ENCODE measurements around the gene RAD23A.
"Not testable (repeated sequence)": the region's sequence is repeated elsewhere in the genome, so short reads cannot be mapped to it uniquely, and the experiment has no call there.

Gene RAD23A

DNA sequence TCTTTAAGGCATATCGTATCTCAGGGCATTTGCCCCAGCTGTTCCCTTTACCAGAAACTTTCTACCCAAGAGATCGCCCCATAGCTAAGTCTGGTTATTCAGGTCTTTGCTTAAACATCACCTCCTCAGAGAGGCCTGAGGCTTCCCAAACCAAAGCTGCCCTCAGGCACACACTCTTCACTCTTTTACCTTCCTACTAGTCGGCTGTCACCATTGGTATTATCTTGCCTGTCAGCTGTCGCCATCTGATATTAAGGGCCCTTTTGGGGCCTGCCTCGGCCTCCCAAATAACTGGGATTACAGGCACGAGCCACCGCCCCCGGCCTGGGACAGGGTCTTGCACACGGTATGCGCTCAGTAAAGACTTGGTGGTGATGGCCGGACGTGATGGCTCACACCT is 10.3 kb downstream of the RAD23A start:
- DNase-seq: no peak

DNA sequence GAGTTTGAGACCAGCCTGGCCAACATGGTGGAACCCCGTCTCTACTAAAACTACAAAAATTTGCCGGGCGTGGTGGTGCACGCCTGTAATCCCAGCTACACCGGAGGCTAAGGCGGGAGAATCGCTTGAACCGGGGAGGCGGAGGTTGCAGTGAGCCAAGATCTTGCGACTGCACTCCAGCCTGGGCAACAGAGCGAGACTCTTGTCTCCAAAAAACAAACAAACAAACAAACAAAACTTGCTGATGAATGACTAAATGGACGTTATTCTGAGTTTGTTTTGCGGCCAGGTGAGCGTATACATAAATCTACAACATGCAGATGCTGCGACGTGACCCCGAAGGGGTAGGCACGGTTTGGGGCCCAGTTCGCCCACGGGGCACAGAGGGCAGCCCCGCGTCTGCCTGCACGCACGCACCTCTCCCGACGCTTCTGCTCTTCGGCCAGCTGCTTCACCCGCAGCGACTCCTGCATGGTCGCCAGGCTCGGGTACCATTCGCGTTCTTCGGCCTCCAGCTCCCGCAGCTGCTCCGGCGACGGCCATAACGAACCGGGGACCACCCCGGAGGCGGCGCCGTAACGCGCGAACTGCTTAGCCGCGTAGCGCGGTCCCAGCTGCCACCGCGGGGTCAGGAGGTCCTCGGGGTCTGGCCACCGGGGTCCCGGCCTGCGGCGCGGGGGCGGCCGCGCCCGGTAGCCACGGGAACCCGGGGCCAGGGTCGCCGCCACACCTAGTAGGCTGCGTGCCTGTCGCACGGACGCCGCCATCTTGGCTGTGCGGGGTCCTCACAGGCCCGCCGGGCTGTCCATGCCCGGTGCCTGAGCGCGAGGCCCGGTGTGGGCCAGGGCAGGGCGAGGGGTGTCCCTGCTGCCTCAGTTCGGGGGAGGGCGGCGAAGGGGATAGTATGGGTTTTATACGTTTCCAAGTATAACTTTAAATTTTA is 11.1 kb downstream of the RAD23A start, which contains the start of gene GADD45GIP1:
GADD45GIP1 (minus strand) TSS at position 778 of the 943 bp plus-strand sequence; CDS start at position 767, 11 bp downstream.
- DNase-seq: peak; percentile 87

DNA sequence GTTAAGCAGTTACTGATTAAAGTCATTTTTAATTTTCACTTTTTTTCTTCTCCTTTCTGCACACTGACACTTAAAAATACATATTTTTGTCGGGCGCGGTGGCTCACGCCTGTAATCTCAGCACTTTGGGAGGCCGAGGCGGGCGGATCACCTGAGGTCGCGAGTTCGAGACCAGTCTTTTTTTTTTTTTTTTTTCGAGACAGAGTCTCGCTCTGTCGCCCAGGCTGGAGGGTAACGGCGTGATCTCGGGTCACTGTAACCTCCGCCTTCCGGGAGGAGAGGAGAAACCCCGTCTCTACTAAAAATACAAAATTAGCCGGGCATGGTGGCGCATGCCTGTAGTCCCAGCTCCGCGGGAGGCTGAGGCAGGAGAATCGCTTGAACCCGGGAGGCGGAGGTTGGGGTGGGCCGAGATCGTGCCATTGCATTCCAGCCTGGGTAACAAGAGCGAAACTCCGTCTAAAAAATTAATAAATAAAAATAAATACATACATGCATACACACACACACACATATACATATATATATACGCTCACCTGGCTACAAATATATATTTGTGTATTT is 11.8 kb downstream of the RAD23A start:
- DNase-seq: not testable (repeated sequence)

- no peak for DNase-seq
Observed at GRCh38 chr19:12959481-12959880, 13.8 kb downstream of the RAD23A start.

- peak; percentile 86 for DNase-seq
Observed at GRCh38 chr19:12965017-12965811, 19.6 kb downstream of the RAD23A start.

GRCh38 chr19:12965812-12966135 is 20.1 kb downstream of the RAD23A start:
- no peak for DNase-seq

DNA sequence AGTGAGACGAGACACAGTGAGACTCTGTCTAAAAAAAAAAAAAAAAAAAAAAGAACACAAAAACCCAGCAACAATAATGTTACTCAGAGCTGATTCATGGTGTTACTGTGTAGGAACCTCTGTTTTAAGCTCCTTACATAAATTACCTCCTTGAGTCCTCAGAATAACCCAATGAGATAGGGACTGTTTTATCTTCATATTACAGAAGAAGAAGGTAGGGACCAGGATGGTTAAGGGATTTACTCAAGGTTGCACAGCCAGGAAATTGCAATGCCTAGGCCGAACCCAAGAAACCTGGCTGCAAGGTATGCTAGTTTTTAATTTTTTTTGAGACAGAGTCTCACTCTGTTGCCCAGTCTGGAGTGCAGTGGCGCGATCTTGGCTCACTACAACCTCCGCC is 22.2 kb downstream of the RAD23A start:
- DNase-seq: no peak

GRCh38 chr19:12969292-12969988 is 23.8 kb downstream of the RAD23A start, which contains the start of gene DAND5:
TSS of gene DAND5 (plus strand) at chr19:12969576. CDS start at chr19:12969661, 85 bp downstream.
- DNase-seq: no peak

DNA sequence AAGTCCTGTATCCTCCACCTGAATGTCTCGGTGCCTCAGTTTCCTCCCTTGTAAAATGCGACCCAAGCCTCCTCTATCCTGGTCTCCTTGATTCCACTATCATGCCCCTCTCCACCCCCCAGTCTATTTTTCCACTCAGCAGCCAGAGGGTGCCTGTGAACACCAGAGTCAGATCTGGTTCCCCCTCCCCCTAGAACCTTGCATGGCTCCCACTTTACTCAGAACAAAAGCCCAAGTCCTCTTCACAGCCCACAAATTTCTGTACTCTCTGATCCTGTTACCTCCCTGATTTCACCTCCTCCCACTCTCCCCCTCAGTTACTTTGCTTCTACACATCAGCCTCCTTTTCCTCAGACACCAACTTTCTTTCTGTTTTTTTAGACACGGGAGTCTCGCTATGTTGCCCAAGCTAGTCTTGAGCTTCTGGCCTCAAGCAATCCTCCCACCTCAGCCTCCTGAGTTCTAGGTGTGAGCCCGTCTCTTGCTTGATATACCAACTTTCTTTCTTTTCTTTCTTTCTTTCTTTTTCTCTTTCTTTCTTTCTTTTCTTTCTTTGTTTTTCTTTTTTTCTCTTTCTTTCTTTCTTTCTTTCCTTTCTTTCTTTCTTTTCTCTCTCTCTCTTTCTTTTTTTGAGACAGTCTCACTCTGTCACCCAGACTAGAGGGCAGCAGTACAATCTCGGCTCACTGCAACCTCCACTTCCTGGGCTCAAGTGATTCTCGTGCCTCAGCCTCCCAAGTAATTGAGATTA is 24.6 kb downstream of the RAD23A start:
- no peak for DNase-seq

- no peak for DNase-seq
Observed at GRCh38 chr19:12973236-12973635, 27.6 kb downstream of the RAD23A start.

- no peak for DNase-seq
Observed at GRCh38 chr19:12974301-12975220, 28.9 kb downstream of the RAD23A start.

GRCh38 chr19:12975221-12975741 is 29.6 kb downstream of the RAD23A start:
- no peak for DNase-seq

- DNase-seq: not testable (repeated sequence)
Observed at GRCh38 chr19:12976109-12976508, 30.4 kb downstream of the RAD23A start.

DNA sequence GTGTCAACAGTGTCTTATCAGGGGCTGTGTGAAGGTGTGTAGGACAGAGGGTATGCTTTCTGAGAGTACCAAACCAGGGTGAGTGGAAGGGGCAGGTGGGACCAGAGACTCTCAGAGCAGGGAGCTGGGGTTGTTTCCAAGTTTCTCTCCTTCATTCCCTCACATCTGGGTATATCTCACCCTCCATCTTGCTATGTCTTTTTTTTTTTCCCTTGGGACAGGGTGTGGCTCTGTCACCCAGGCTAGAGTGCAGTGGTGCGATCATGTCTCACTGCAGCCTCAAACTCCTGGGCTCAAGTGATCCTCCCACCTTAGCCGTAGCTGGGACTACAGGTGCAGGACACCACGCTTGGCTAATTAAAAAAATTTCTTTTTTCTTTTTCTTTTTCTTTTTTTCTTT is 34.3 kb downstream of the RAD23A start:
- DNase-seq: no peak

DNA sequence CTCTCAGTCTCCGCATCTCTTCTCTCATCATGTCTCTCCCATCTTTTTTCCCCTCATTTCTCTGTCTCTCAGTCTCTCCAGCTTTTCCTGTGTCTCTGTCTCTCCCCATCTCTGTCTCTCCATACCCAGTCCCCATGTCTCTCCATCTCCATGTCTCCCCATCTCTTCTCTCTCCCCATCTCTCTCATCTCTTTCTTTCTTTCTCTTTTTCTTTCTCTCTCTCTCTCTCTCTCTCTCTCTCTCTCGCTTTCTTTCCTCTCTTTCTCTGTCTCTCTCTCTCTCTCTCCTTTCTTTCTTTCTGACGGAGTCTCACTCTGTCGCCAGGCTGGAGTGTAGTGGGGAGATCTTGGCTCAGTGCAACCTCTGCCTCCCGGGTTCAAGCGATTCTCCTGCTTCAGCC is 37.0 kb downstream of the RAD23A start:
- no peak for DNase-seq

DNA sequence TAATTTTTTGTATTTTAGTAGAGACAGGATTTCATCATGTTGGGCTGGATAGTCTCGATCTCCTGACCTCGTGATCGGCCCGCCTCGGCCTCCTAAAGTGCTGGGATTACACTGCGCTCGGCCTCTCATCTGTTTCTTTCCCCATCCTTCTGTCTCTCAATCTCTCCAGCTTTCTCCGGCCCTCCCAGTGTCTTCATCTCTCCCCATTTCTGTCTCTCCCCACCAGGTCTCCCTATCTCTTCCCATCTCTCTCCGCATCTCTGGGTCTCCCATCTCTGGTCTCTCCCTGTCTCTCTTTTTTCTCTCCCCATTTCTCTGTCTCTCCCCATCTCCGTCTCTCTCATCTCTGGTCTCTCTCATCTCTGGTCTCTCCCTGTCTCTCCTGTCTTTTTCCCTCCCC is 37.4 kb downstream of the RAD23A start:
- no peak for DNase-seq

GRCh38 chr19:12983542-12984142 is 38.0 kb downstream of the RAD23A start:
- DNase-seq: peak; percentile 91

DNA sequence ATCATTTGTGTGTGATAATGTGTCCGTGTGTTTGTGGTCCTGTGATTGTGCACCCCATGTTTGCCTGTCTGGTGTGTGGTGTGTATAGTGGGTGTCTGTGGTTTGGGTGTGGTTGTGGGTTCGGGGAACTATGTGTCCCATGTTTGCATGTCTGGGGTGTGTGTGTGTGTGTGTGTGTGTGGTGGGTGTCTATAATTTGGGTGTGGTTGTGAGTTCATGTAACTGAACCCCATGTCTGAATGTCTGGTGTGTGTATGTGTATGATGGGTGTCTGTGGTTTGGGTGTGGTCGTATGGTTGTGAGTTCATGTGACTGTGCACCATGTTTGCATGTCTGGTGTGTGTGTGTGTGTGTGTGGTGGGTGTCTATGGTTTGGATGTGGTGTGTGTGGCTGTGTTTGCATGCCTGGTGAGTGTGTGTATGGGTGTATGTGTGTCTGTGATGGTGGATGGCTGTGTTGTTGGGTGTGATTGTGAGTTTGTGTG is 38.5 kb downstream of the RAD23A start:
- DNase-seq: no peak

GRCh38 chr19:12984683-12985048 is 39.0 kb downstream of the RAD23A start:
- peak; percentile 37 for DNase-seq

All from eye (tissue), 1 donor.